ENCODE results near the gene DCN.

Gene DCN

GRCh38 chr12:91133871-91134270, 48.7 kb downstream of the DCN start:
- no peaks in the 10 kb centered on the region for H3K36me3 ChIP-seq (ENCODE audit: insufficient read depth, low read length)
- no peaks in the 10 kb centered on the region for H3K4me1 ChIP-seq (ENCODE audit: insufficient read depth, low read length, severe bottlenecking)
- H3K9me2 ChIP-seq (ENCODE audit: low read depth, low read length), result no peaks in the 10 kb centered on the region
- H3K9ac ChIP-seq (ENCODE audit: low read length), result no peak overlapping the region
- H3K9me3 ChIP-seq (ENCODE audit: low read length), result no peaks in the 10 kb centered on the region
- H2AFZ ChIP-seq (ENCODE audit: low read length), result no peak overlapping the region
- no peak for TF ChIP-seq CTCF (IDR thresholded peaks at IDR 0.05; ENCODE audit: low read length)
- TF ChIP-seq EZH2 (IDR thresholded peaks at IDR 0.05; ENCODE audit: borderline replicate concordance, low read length), result no peak
- no peak overlapping the region for H3K4me3 ChIP-seq (ENCODE audit: low read depth, low read length, poor library complexity, severe bottlenecking)
- H3K27ac ChIP-seq (ENCODE audit: low read depth, low read length, poor library complexity, severe bottlenecking), result no peak overlapping the region
- no peaks in the 10 kb centered on the region for H4K20me1 ChIP-seq (ENCODE audit: insufficient read depth, low read length)
- H3K4me2 ChIP-seq (ENCODE audit: low read length), result no peak overlapping the region
- no peaks in the 10 kb centered on the region for H3K79me2 ChIP-seq (ENCODE audit: insufficient read depth, low read length)
- H3K27me3 ChIP-seq (ENCODE audit: insufficient read depth, low read length), result no peaks in the 10 kb centered on the region
- H3F3A ChIP-seq (ENCODE audit: insufficient read depth, low read length), result no peaks in the 10 kb centered on the region

- H3K36me3 ChIP-seq (ENCODE audit: insufficient read depth, low read length), result no peaks in the 10 kb centered on the region
- H3K4me1 ChIP-seq (ENCODE audit: insufficient read depth, low read length, severe bottlenecking), result no peaks in the 10 kb centered on the region
- H3K9me2 ChIP-seq (ENCODE audit: low read depth, low read length), result no peaks in the 10 kb centered on the region
- H3K9ac ChIP-seq (ENCODE audit: low read length), result no peak overlapping the region
- no peaks in the 10 kb centered on the region for H3K9me3 ChIP-seq (ENCODE audit: low read length)
- H3F3A ChIP-seq (ENCODE audit: insufficient read depth, low read length), result no peaks in the 10 kb centered on the region
- H4K20me1 ChIP-seq (ENCODE audit: insufficient read depth, low read length), result no peaks in the 10 kb centered on the region
- H3K27ac ChIP-seq (ENCODE audit: low read depth, low read length, poor library complexity, severe bottlenecking), result no peak overlapping the region
- TF ChIP-seq CTCF (IDR thresholded peaks at IDR 0.05; ENCODE audit: low read length) (no peak), EZH2 (IDR thresholded peaks at IDR 0.05; ENCODE audit: borderline replicate concordance, low read length) (no peak)
- H3K79me2 ChIP-seq (ENCODE audit: insufficient read depth, low read length), result no peaks in the 10 kb centered on the region
- no peaks in the 10 kb centered on the region for H3K27me3 ChIP-seq (ENCODE audit: insufficient read depth, low read length)
- no peak overlapping the region for H2AFZ ChIP-seq (ENCODE audit: low read length)
- no peak overlapping the region for H3K4me2 ChIP-seq (ENCODE audit: low read length)
- H3K4me3 ChIP-seq (ENCODE audit: low read depth, low read length, poor library complexity, severe bottlenecking), result no peak overlapping the region
Observed at GRCh38 chr12:91129662-91130362, 52.8 kb downstream of the DCN start.

- Histone ChIP-seq H3K4me2 (ENCODE audit: low read length) (no peak overlapping the region), H3K27ac (ENCODE audit: low read depth, low read length, poor library complexity, severe bottlenecking) (no peak overlapping the region), H3F3A (ENCODE audit: insufficient read depth, low read length) (no peaks in the 10 kb centered on the region), H3K9me2 (ENCODE audit: low read depth, low read length) (no peaks in the 10 kb centered on the region), H2AFZ (ENCODE audit: low read length) (no peak overlapping the region), H3K4me1 (ENCODE audit: insufficient read depth, low read length, severe bottlenecking) (no peaks in the 10 kb centered on the region), H3K4me3 (ENCODE audit: low read depth, low read length, poor library complexity, severe bottlenecking) (no peak overlapping the region), H3K9me3 (ENCODE audit: low read length) (no peaks in the 10 kb centered on the region), H4K20me1 (ENCODE audit: insufficient read depth, low read length) (no peaks in the 10 kb centered on the region), H3K36me3 (ENCODE audit: insufficient read depth, low read length) (no peaks in the 10 kb centered on the region), H3K27me3 (ENCODE audit: insufficient read depth, low read length) (no peaks in the 10 kb centered on the region), H3K79me2 (ENCODE audit: insufficient read depth, low read length) (no peaks in the 10 kb centered on the region), H3K9ac (ENCODE audit: low read length) (no peak overlapping the region)
- TF ChIP-seq EZH2 (IDR thresholded peaks at IDR 0.05; ENCODE audit: borderline replicate concordance, low read length) (no peak), CTCF (IDR thresholded peaks at IDR 0.05; ENCODE audit: low read length) (no peak)
Observed at GRCh38 chr12:91127751-91128150, 54.9 kb downstream of the DCN start.
